HCT116 (cell line): ENCODE measurements around the gene VTI1A.

Experiments used
- CBX3 ChIP-seq: IDR thresholded peaks from 2 replicates; pipeline ENCODE4 v1.6.1; 2012; ENCODE audit warnings: low read depth
- CEBPB ChIP-seq: IDR thresholded peaks from 2 replicates; pipeline ENCODE4 v1.6.1; 2012; ENCODE audit warnings: low read depth
- ELF1 ChIP-seq: IDR thresholded peaks from 2 replicates; pipeline ENCODE4 v1.6.1; 2012; ENCODE audit warnings: low read depth, borderline replicate concordance
- EZH2 ChIP-seq: fragments of 200-600 bp; sonication (generic); IDR thresholded peaks from 2 replicates; pipeline ENCODE4 v1.6.1; 2017; ENCODE audit warnings: antibody characterized with exemption, mixed run types
- EZH2phosphoT487 ChIP-seq: fragments of 200-600 bp; IDR thresholded peaks from 2 replicates; pipeline ENCODE4 v1.6.1; 2018; ENCODE audit warnings: antibody characterized with exemption, borderline replicate concordance
- JUND ChIP-seq: IDR thresholded peaks from 2 replicates; pipeline ENCODE4 v1.6.1; 2012
- POLR2A ChIP-seq: IDR thresholded peaks from 2 replicates; pipeline ENCODE4 v1.7.0; 2011; ENCODE audit warnings: borderline replicate concordance; ENCODE audit not compliant: insufficient read depth, insufficient read length; ENCODE audit errors: extremely low read depth
- POLR2AphosphoS5 ChIP-seq: IDR thresholded peaks from 2 replicates; pipeline ENCODE4 v1.6.1; 2011; ENCODE audit warnings: mild to moderate bottlenecking, low read depth, low read length, moderate library complexity
- RAD21 ChIP-seq: IDR thresholded peaks from 2 replicates; pipeline ENCODE4 v1.6.1; 2012; ENCODE audit warnings: low read depth, mild to moderate bottlenecking
- TF ChIP-seq, protein P1 (sequence below), 3 experiments: fragments of 200-600 bp in 1 of 3; sonication (generic) in 1 of 3; IDR thresholded peaks in 2 of 3; conservative IDR thresholded peaks in 1 of 3; 2 replicates each; pipeline ENCODE4 v1.5.1; 2012 to 2017; ENCODE audit warnings: low read depth in 2 of 3, low read length in 2 of 3, antibody characterized with exemption in 1 of 3, borderline replicate concordance in 1 of 3, control low read depth in 1 of 3, mild to moderate bottlenecking in 1 of 3, mixed read lengths in 1 of 3, mixed run types in 1 of 3, moderate library complexity in 1 of 3; ENCODE audit not compliant: insufficient read depth in 1 of 3
- TF ChIP-seq, protein P2 (sequence below): IDR thresholded peaks from 2 replicates; pipeline ENCODE4 v1.6.1; 2012; ENCODE audit warnings: low read depth

DNA sequence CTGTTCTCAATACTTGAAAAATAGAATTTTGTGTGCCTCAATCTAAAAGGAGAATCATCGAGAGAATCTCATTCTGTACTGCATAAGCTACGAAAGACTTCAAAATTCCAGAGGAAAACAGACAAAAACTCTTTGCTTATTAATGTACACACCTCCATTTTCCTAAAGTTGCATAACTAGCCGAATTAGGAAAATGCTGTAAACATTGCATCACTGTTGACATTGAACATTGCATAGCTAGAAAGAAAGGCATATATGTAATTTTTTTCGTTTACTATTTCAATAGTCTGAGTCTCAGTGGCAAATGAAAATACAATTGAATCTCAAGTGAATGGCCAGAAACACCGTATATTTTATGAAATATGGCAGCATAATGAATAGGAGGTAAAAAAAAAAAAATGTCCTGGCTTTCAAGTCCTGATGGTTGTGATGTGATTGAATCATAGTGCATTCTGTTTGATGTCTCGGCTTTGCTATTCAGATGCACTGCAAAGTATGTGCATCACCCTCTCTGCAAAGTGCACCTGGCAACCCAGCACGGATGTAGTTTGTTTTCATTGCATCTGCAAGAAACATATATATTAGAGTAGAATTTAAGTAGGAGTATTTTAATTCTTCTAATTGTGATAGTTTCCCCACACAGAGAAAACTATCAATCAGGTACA is 196.7 kb downstream of the VTI1A start:
- TF ChIP-seq EZH2 (no peak), CEBPB (no peak; the same call in 1 of the 2 replicates), ELF1 (no peak), EZH2phosphoT487 (no peak), POLR2AphosphoS5 (no peak), POLR2A (no peak), JUND (no peak), RAD21 (no peak), CBX3 (no peak)
- TF ChIP-seq, protein P1, sequence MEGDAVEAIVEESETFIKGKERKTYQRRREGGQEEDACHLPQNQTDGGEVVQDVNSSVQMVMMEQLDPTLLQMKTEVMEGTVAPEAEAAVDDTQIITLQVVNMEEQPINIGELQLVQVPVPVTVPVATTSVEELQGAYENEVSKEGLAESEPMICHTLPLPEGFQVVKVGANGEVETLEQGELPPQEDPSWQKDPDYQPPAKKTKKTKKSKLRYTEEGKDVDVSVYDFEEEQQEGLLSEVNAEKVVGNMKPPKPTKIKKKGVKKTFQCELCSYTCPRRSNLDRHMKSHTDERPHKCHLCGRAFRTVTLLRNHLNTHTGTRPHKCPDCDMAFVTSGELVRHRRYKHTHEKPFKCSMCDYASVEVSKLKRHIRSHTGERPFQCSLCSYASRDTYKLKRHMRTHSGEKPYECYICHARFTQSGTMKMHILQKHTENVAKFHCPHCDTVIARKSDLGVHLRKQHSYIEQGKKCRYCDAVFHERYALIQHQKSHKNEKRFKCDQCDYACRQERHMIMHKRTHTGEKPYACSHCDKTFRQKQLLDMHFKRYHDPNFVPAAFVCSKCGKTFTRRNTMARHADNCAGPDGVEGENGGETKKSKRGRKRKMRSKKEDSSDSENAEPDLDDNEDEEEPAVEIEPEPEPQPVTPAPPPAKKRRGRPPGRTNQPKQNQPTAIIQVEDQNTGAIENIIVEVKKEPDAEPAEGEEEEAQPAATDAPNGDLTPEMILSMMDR (IDR thresholded peaks at IDR 0.05 in 2 of 3, conservative IDR thresholded peaks at IDR 0.05 in 1 of 3; ENCODE audit: borderline replicate concordance in 1 of 3, insufficient read depth in 1 of 3, low read depth in 2 of 3, low read length in 2 of 3) = no peak
- TF ChIP-seq, protein P2, sequence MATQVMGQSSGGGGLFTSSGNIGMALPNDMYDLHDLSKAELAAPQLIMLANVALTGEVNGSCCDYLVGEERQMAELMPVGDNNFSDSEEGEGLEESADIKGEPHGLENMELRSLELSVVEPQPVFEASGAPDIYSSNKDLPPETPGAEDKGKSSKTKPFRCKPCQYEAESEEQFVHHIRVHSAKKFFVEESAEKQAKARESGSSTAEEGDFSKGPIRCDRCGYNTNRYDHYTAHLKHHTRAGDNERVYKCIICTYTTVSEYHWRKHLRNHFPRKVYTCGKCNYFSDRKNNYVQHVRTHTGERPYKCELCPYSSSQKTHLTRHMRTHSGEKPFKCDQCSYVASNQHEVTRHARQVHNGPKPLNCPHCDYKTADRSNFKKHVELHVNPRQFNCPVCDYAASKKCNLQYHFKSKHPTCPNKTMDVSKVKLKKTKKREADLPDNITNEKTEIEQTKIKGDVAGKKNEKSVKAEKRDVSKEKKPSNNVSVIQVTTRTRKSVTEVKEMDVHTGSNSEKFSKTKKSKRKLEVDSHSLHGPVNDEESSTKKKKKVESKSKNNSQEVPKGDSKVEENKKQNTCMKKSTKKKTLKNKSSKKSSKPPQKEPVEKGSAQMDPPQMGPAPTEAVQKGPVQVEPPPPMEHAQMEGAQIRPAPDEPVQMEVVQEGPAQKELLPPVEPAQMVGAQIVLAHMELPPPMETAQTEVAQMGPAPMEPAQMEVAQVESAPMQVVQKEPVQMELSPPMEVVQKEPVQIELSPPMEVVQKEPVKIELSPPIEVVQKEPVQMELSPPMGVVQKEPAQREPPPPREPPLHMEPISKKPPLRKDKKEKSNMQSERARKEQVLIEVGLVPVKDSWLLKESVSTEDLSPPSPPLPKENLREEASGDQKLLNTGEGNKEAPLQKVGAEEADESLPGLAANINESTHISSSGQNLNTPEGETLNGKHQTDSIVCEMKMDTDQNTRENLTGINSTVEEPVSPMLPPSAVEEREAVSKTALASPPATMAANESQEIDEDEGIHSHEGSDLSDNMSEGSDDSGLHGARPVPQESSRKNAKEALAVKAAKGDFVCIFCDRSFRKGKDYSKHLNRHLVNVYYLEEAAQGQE = no peak
